ENCODE measurements around the gene GPR27.

Gene GPR27

GRCh38 chr3:71786551-71786950 is 32.9 kb downstream of the GPR27 start:
- no peak for DNase-seq (ENCODE audit: low read depth, low spot score)
- H3K4me3 ChIP-seq (ENCODE audit: low read depth, low read length): no peak overlapping the region
- no peak for TF ChIP-seq CTCF (IDR thresholded peaks at IDR 0.05; ENCODE audit: low read depth, low read length)
- in situ Hi-C loops (cut with HindIII; ENCODE audit: low sequenced_read_pairs): no loop called here

DNA sequence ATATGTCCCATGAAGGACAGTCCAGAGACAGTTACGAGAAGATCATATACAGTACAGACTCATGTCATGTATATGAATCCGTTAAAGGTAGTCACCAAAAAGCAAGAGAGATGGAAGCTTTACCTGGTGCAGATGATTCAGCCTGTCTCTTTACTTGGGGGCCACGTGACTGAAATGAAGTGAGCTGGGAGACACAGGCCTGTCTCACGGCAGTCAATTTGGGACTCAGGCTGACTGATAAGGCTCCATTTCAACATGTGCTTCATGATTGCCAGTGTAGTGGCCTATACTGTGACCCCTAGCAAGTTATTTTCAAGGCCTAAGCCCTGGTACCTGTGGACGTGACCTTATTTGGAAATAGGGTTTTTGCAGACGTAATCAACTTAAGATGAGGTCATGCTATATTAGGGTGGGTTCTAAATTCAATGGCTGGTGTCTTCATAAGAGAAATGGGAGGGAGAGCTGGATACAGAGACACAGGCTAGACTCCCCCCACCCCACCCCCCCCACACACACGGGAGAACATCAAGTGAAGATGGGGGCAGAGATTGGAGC is 34.3 kb downstream of the GPR27 start:
- in situ Hi-C loops (cut with HindIII; ENCODE audit: low sequenced_read_pairs): no loop called here
- no peak for DNase-seq (ENCODE audit: low read depth, low spot score)
- TF ChIP-seq CTCF (IDR thresholded peaks at IDR 0.05; ENCODE audit: low read depth, low read length): no peak
- H3K4me3 ChIP-seq (ENCODE audit: low read depth, low read length): no peak overlapping the region

DNA sequence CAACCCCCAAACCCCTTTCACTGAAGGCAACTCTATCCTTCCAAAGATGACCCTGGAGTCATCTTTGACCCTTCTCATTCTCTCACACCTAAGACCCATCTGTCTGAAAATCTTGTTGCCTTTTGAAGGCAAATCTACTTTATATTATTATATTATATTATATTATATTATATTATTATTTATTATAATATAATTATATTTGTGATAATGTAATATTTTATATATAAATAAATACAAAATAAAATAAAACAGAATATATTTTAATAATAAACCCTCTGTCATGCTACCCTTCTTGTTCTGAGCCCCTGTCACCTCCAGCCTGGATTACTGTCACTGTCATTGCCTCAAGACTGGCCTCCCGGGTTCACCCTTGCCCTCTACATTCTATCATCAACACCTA is 36.3 kb downstream of the GPR27 start:
- no peak overlapping the region for H3K4me3 ChIP-seq (ENCODE audit: low read depth, low read length)
- no peak for TF ChIP-seq CTCF (IDR thresholded peaks at IDR 0.05; ENCODE audit: low read depth, low read length)
- in situ Hi-C loops (cut with HindIII; ENCODE audit: low sequenced_read_pairs): no loop called here
- no peak for DNase-seq (ENCODE audit: low read depth, low spot score)

DNA sequence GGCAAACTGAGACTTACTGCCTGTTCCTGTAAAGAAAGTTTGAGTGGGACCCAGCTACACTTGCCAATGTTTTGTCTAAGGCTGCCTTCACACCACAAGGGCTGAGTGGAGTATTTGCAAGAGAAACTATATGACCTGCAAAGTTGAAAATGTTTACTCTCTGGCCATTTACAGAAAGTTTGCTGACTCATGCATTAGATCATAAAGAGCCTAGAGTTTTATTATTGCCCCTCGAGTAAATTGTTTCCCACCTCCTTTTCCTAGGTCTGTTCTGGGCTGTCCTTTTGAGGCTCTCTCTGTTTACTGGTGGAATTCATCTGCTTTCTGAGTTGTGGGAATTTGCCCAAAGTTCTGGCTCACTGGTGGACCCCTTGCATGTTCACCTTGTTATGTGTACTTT is 38.0 kb downstream of the GPR27 start:
- no peak overlapping the region for H3K4me3 ChIP-seq (ENCODE audit: low read depth, low read length)
- in situ Hi-C loops (cut with HindIII; ENCODE audit: low sequenced_read_pairs): no loop called here
- no peak for TF ChIP-seq CTCF (IDR thresholded peaks at IDR 0.05; ENCODE audit: low read depth, low read length)
- no peak for DNase-seq (ENCODE audit: low read depth, low spot score)

GRCh38 chr3:71796290-71796689 is 42.6 kb downstream of the GPR27 start:
- no peak overlapping the region for H3K4me3 ChIP-seq (ENCODE audit: low read depth, low read length)
- no peak for TF ChIP-seq CTCF (IDR thresholded peaks at IDR 0.05; ENCODE audit: low read depth, low read length)
- in situ Hi-C loops (cut with HindIII; ENCODE audit: low sequenced_read_pairs): no loop called here
- DNase-seq (ENCODE audit: low read depth, low spot score): no peak

DNA sequence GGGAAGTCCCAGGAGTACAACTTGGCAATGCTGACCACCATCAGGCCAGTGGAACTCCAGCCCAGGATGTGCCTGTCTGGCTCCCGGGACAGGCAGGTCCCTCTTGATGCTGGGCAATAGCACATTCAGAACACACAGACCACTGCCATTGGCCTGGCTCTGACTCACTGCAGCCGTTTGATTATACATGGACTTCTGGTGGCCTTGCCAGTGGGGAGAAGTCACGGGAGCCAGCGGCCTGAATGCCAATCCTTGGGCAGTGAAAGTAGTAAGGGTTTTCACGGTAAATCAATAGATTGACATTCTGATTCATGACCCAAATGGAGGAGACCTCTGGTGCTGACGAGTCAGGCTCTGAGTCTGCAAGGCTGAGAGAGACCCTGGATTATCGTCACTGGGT is 43.8 kb downstream of the GPR27 start:
- TF ChIP-seq CTCF (IDR thresholded peaks at IDR 0.05; ENCODE audit: low read depth, low read length): no peak
- in situ Hi-C loops (cut with HindIII; ENCODE audit: low sequenced_read_pairs): no loop called here
- H3K4me3 ChIP-seq (ENCODE audit: low read depth, low read length): no peak overlapping the region
- DNase-seq (ENCODE audit: low read depth, low spot score): no peak

DNA sequence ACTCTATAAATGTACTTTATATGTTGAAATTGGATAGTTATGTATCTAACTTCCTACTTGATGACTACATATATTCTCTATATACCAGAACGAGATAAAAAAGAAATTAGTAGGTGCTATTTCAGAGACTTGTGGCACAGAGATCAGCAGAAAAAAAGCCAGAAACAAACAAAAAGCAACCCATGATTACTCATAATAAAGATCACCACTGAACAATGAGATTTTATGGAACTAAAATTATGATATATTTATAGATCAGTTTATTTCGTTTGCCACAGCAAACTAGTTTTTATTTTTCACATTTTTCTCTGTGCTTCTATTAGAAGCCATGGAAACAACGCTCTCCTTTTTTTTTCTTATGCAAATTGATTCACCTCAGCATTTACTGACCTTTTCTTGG is 46.4 kb downstream of the GPR27 start:
- no peak for TF ChIP-seq CTCF (IDR thresholded peaks at IDR 0.05; ENCODE audit: low read depth, low read length)
- DNase-seq (ENCODE audit: low read depth, low spot score): no peak
- H3K4me3 ChIP-seq (ENCODE audit: low read depth, low read length): no peak overlapping the region
- in situ Hi-C loops (cut with HindIII; ENCODE audit: low sequenced_read_pairs): no loop called here

All from astrocyte of the spinal cord (primary cell).